Measurements from ENCODE around the gene ATF3. TPM values are rescaled to one million over a fixed set of nuclear protein-coding genes. Genes with fewer than 3 reads are reported as not detected.
A peak's percentile ranks its signal among the peaks of the same experiment; 100 is the strongest.

ATF3 gene
- total RNA-seq, 1 donor from 2014 or later = 23.9 TPM

- peaks cover 30% of the 10 kb centered on the region for H3K4me1 Mint-ChIP-seq (ENCODE audit: unreplicated experiment)
These were observed 2.7 kb downstream of the ATF3 start for GRCh38 chr1:212611000-212611948.

GRCh38 chr1:212612041-212612961 is 3.7 kb downstream of the ATF3 start:
- no peaks in the 10 kb centered on the region for H3K9me3 Mint-ChIP-seq
- peak overlapping the region; percentile 87 for H3K27ac Mint-ChIP-seq
- DNase-seq (ENCODE audit: extremely low spot score, unreplicated experiment) = no peak
- peaks cover 24% of the 10 kb centered on the region for H3K27me3 Mint-ChIP-seq
- peaks cover 26% of the 10 kb centered on the region for H3K4me1 Mint-ChIP-seq (ENCODE audit: unreplicated experiment)
- peak overlapping the region; percentile 62 for H3K4me3 Mint-ChIP-seq
- no peak for TF ChIP-seq CTCF (conservative IDR thresholded peaks at IDR 0.05)
- H3K36me3 Mint-ChIP-seq = peaks cover 21% of the 10 kb centered on the region

More at GRCh38 chr1:212611000-212611948, 2.7 kb downstream of the ATF3 start:
- no peak for DNase-seq (ENCODE audit: extremely low spot score, unreplicated experiment)
- TF ChIP-seq CTCF (conservative IDR thresholded peaks at IDR 0.05) = no peak
- Mint-ChIP-seq H3K4me3 (peak overlapping the region; percentile 93), H3K9me3 (no peaks in the 10 kb centered on the region), H3K36me3 (peaks cover 13% of the 10 kb centered on the region), H3K27ac (peak overlapping the region; percentile 87), H3K27me3 (peaks cover 33% of the 10 kb centered on the region)

- DNase-seq (ENCODE audit: extremely low spot score, unreplicated experiment) = no peak
- Mint-ChIP-seq H3K9me3 (no peaks in the 10 kb centered on the region), H3K36me3 (peaks cover 25% of the 10 kb centered on the region), H3K27me3 (peaks cover 15% of the 10 kb centered on the region), H3K27ac (peak overlapping the region; percentile 87), H3K4me3 (peak overlapping the region; percentile 63), H3K4me1 (ENCODE audit: unreplicated experiment) (peaks cover 26% of the 10 kb centered on the region)
- TF ChIP-seq CTCF (conservative IDR thresholded peaks at IDR 0.05) = no peak
These were observed 5.1 kb downstream of the ATF3 start for GRCh38 chr1:212613440-212614335.

- peak overlapping the region; percentile 7 for H3K4me3 Mint-ChIP-seq
- H3K36me3 Mint-ChIP-seq = peaks cover 30% of the 10 kb centered on the region
- H3K9me3 Mint-ChIP-seq = no peaks in the 10 kb centered on the region
- H3K4me1 Mint-ChIP-seq (ENCODE audit: unreplicated experiment) = peaks cover 26% of the 10 kb centered on the region
- peak overlapping the region; percentile 87 for H3K27ac Mint-ChIP-seq
- H3K27me3 Mint-ChIP-seq = peaks cover 14% of the 10 kb centered on the region
- DNase-seq (ENCODE audit: extremely low spot score, unreplicated experiment) = no peak
- TF ChIP-seq CTCF (conservative IDR thresholded peaks at IDR 0.05) = no peak
These were observed 6.1 kb downstream of the ATF3 start for GRCh38 chr1:212614453-212615200.

Measured in type B pancreatic cell (in vitro differentiated cells).